Sciatic nerve (tissue), 2 donors: Measurements from ENCODE around the gene HLA-DMB. TPM values are rescaled to one million over a fixed set of nuclear protein-coding genes. Genes with fewer than 3 reads are reported as not detected.
A peak's percentile ranks its signal among the peaks of the same experiment; 100 is the strongest.

Experiments used
- ATAC-seq: fragments of 200-7000 bp; cut with Tn5 transposase; one replicate; pipeline ENCODE4 v1.9.1; 2020; ENCODE audit warnings: mild to moderate bottlenecking, moderate library complexity
- DNase-seq: peaks from one replicate; pipeline ENCODE4 v3.0.0-alpha.2; 2020; ENCODE audit warnings: low spot score
- intact Hi-C: fragments of 100-400 bp; cut with DNase I; formaldehyde crosslinking; loops from one replicate; pipeline ENCODE4 v1.14.2; 2022
- total RNA-seq: library from RNA; stranded (reverse); fragmentation: NEBNext Ultra II Directional; extraction: Animal tissue kit (Norgen Biotek cat#: 25700); gene quantifications from one replicate; pipeline ENCODE4 v1.2.1, GENCODE V29; 2021
- donor health status: DM: no; HTN: no; CAD: no.
- donor health status: DM: no; HTN: no; CAD: no.

HLA-DMB gene
- total RNA-seq, 1 donor from 2014 or later = 46.9 TPM

- DNase-seq (no peak), ATAC-seq (peak; percentile 53)
- intact Hi-C loops = loop anchor here (10.0 kb wide), 1 partner anchor 48 kb away; no protein-coding TSS in a partner anchor
These were observed 54.0 kb downstream of the HLA-DMB start for GRCh38 chr6:32886681-32887383.

- intact Hi-C loops = loop anchor here (10.0 kb wide), 1 partner anchor 49 kb away; no protein-coding TSS in a partner anchor
- ATAC-seq (peak; percentile 70), DNase-seq (no peak)
These were observed 55.0 kb downstream of the HLA-DMB start for GRCh38 chr6:32885698-32886286.

Other genes with a start within 250 kb of the HLA-DMB start
- 10.2 TPM for gene HLA-DQA2, start 199.6 kb downstream of the HLA-DMB start, total RNA-seq
- 13.6 TPM for gene HLA-DQB2, start 177.5 kb downstream of the HLA-DMB start, total RNA-seq
- gene HLA-DOB, start 124.0 kb downstream of the HLA-DMB start, total RNA-seq = 1.8 TPM
- 26.3 TPM for gene TAP2, start 102.3 kb downstream of the HLA-DMB start, total RNA-seq
- 39.3 TPM for gene PSMB8, start 97.0 kb downstream of the HLA-DMB start, total RNA-seq
- 32.8 TPM for gene TAP1, start 87.3 kb downstream of the HLA-DMB start, total RNA-seq
- gene PSMB9, start 86.8 kb downstream of the HLA-DMB start, total RNA-seq = 41.1 TPM
- 70.1 TPM for gene HLA-DMA, start 12.1 kb upstream of the HLA-DMB start, total RNA-seq
- 188 TPM for gene BRD2, start 27.6 kb upstream of the HLA-DMB start, total RNA-seq
- gene HLA-DOA, start 68.6 kb upstream of the HLA-DMB start, total RNA-seq = 9.7 TPM
- 141 TPM for gene HLA-DPA1, start 132.6 kb upstream of the HLA-DMB start, total RNA-seq
- gene HLA-DPB1, start 135.0 kb upstream of the HLA-DMB start, total RNA-seq = 138 TPM